ENCODE results near the gene SNRPB2. TPM values are rescaled to one million over a fixed set of nuclear protein-coding genes. Genes with fewer than 3 reads are reported as not detected.

SNRPB2 gene
- total RNA-seq, 1 donor from 2014 or later = 94.7 TPM

DNA sequence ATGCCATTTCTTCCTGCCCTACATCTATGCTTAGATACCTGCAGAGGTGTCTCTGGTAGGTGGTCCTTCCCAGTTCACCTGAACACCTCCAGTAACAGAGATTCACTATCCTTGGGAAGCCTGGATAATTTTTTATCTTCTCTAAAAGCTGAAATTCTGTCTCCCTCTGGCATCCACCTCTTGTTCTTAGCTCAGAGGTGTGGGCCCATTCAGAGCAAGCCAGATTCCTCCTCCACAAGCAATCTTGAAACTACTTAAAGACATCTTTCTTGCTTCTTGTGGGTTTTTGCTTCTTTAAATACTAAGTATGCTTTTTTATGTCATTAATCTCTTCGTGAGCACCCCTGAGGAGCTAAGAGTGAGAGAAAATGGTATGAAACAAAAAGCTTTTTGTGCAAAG lies 10.4 kb upstream of the SNRPB2 start:
- Mint-ChIP-seq H3K4me3 (no peak overlapping the region), H3K36me3 (ENCODE audit: low read depth) (no peaks in the 10 kb centered on the region), H3K27ac (ENCODE audit: unreplicated experiment) (no peak overlapping the region), H3K4me1 (no peaks in the 10 kb centered on the region), H3K27me3 (ENCODE audit: low read depth) (peaks cover 43% of the 10 kb centered on the region), H3K9me3 (peaks cover 4% of the 10 kb centered on the region)
- no peak for DNase-seq (ENCODE audit: low read depth, low spot score)
- TF ChIP-seq, protein P1, sequence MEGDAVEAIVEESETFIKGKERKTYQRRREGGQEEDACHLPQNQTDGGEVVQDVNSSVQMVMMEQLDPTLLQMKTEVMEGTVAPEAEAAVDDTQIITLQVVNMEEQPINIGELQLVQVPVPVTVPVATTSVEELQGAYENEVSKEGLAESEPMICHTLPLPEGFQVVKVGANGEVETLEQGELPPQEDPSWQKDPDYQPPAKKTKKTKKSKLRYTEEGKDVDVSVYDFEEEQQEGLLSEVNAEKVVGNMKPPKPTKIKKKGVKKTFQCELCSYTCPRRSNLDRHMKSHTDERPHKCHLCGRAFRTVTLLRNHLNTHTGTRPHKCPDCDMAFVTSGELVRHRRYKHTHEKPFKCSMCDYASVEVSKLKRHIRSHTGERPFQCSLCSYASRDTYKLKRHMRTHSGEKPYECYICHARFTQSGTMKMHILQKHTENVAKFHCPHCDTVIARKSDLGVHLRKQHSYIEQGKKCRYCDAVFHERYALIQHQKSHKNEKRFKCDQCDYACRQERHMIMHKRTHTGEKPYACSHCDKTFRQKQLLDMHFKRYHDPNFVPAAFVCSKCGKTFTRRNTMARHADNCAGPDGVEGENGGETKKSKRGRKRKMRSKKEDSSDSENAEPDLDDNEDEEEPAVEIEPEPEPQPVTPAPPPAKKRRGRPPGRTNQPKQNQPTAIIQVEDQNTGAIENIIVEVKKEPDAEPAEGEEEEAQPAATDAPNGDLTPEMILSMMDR (conservative IDR thresholded peaks at IDR 0.05) = no peak

DNA sequence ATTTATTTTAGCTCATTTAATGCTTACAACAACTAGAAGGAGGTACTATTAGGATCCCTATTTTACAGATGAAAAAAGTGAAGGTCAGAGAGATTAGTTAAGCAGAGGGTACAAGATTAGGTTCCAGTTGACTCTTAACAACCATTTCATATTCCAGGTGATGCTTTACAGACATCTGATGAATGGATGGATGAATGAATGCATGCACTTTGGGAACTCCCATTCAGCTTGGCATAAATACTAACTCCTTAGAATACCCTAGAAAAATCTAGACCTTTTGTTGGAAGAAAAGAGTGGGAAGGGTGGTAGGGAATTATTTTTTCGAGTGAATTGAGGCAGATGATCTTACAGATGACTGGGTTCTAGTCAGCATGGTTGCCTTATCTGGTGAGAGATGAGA lies 746 bp upstream of the SNRPB2 start:
- peaks cover 17% of the 10 kb centered on the region for H3K36me3 Mint-ChIP-seq (ENCODE audit: low read depth)
- peaks cover 24% of the 10 kb centered on the region for H3K4me1 Mint-ChIP-seq
- H3K4me3 Mint-ChIP-seq = peak overlapping the region; percentile 100
- TF ChIP-seq, protein P1 (conservative IDR thresholded peaks at IDR 0.05) = no peak
- DNase-seq (ENCODE audit: low read depth, low spot score) = no peak
- peaks cover 54% of the 10 kb centered on the region for H3K27me3 Mint-ChIP-seq (ENCODE audit: low read depth)
- peaks cover 11% of the 10 kb centered on the region for H3K9me3 Mint-ChIP-seq
- H3K27ac Mint-ChIP-seq (ENCODE audit: unreplicated experiment) = peak overlapping the region; percentile 38

DNA sequence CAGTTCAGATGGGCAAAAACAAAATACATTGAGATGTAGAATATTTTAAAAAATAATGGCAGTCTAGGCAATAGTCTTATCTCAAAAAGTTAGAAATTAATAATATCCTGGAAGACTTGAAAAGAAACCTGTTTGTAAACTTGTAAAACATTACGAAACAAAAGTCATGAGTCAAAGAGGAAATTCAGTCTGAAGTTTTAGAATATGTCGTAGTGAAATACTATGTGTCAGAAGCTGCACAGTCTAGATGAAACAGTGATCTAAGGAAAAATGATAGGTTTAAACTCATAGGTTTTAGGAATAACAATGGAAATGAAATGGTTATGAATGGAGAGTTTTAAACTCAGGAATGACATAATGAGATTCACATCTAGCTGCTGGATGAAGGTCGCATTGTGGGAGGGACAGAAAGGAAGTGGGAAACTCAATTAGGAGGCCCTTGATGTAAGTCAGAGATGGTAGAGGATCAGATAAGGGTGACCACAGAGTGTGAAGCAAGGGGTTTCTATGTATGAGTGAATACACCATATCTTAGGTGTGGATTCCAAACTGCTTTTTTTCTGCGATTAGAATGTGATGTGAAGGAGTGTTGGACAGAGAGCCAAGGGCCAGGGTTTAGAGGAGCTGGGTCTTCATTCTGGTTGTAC lies 2.8 kb downstream of the SNRPB2 start:
- no peak for DNase-seq (ENCODE audit: low read depth, low spot score)
- Mint-ChIP-seq H3K9me3 (peaks cover 11% of the 10 kb centered on the region), H3K27me3 (ENCODE audit: low read depth) (peaks cover 20% of the 10 kb centered on the region), H3K36me3 (ENCODE audit: low read depth) (peaks cover 15% of the 10 kb centered on the region), H3K27ac (ENCODE audit: unreplicated experiment) (no peak overlapping the region), H3K4me1 (peaks cover 24% of the 10 kb centered on the region), H3K4me3 (peak overlapping the region; percentile 44)
- TF ChIP-seq, protein P1 (conservative IDR thresholded peaks at IDR 0.05) = no peak

DNA sequence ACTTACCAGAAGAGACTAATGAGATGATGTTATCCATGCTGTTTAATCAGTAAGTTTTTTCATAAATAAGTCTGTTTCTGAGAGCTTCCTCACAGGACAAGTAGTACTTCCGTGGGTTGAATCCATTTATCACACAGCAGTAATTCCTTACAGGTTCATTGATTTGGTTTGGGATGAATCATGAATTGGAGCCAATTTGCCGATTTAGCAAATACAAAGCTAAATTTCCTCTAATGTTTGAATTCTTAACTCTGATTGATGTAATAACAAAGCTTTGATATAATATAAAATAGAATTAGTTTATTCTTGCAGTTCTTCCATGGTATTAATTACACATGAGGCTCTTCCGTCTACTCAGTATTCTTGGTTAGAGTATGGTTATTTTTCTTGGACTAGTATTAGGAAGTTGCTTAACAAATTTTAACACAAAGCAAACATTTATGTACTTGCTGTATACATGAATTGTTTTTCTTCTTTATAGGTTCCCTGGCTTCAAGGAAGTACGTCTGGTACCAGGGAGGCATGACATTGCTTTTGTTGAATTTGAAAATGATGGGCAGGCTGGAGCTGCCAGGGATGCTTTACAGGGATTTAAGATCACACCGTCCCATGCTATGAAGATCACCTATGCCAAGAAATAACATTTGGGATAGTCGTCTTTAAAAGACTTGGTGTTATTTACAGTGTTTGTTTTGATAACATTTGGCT lies 10.7 kb downstream of the SNRPB2 start:
- DNase-seq (ENCODE audit: low read depth, low spot score) = no peak
- TF ChIP-seq, protein P1 (conservative IDR thresholded peaks at IDR 0.05) = no peak
- no peaks in the 10 kb centered on the region for H3K4me1 Mint-ChIP-seq
- no peak overlapping the region for H3K27ac Mint-ChIP-seq (ENCODE audit: unreplicated experiment)
- H3K4me3 Mint-ChIP-seq = no peak overlapping the region
- H3K9me3 Mint-ChIP-seq = no peaks in the 10 kb centered on the region
- peaks cover 9% of the 10 kb centered on the region for H3K36me3 Mint-ChIP-seq (ENCODE audit: low read depth)
- H3K27me3 Mint-ChIP-seq (ENCODE audit: low read depth) = no peaks in the 10 kb centered on the region

DNA sequence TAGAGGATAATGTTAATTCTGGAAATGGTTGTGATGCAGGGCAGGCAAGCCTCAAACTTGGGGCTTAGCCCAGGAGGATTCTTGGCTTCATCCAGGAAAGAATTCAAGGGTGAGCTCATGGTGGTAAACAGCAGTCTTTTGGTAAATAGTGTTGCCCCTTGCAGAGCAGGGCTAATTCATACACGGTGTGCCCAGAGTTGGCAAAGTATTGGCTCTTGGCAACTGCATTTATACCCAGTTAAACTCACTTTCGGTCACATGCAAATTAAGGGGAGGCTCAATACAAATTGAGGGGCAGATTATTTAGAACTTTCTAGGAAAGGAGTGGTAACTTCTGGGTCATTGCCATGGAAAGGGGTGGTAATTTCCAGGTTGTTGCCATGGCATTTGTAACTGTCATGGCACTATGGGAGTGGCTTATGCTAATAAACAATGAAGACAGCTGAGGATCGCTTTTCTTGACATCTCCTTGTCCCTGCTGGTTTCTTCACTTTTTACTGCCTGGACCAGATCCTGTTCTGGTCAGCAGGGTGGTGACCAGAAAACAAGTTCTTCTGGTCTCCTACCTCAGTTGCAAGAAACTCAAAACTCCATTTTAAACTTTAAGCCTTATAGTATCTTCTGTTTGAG lies 14.5 kb downstream of the SNRPB2 start:
- Mint-ChIP-seq H3K4me3 (no peak overlapping the region), H3K27ac (ENCODE audit: unreplicated experiment) (no peak overlapping the region), H3K9me3 (no peaks in the 10 kb centered on the region), H3K27me3 (ENCODE audit: low read depth) (no peaks in the 10 kb centered on the region), H3K36me3 (ENCODE audit: low read depth) (peaks cover 9% of the 10 kb centered on the region), H3K4me1 (no peaks in the 10 kb centered on the region)
- TF ChIP-seq, protein P1 (conservative IDR thresholded peaks at IDR 0.05) = no peak
- DNase-seq (ENCODE audit: low read depth, low spot score) = no peak

All from neural crest cell (in vitro differentiated cells).